Hepatocyte (in vitro differentiated cells): Measurements from ENCODE around the gene NUP50. TPM values are rescaled to one million over a fixed set of nuclear protein-coding genes. Genes with fewer than 3 reads are reported as not detected.

Source experiments
- DNase-seq: peaks from one replicate; pipeline ENCODE4 v3.0.0-alpha.2; 2016; ENCODE audit warnings: low spot score
- H2AFZ ChIP-seq: fragments of 200-600 bp; sonication (generic); 2 replicates; pipeline ENCODE4 v1.6.0; 2016; ENCODE audit warnings: antibody characterized with exemption, mild to moderate bottlenecking
- H3K27ac ChIP-seq: fragments of 200-600 bp; sonication (generic); 2 replicates; pipeline ENCODE4 v1.5.1; 2016; ENCODE audit warnings: mild to moderate bottlenecking
- H3K27me3 ChIP-seq: fragments of 200-600 bp; sonication (generic); 2 replicates; pipeline ENCODE4 v1.6.1; 2016
- H3K36me3 ChIP-seq: fragments of 200-600 bp; sonication (generic); replicated peaks from 2 replicates; pipeline ENCODE4 v1.5.1; 2016; ENCODE audit warnings: low read depth; ENCODE audit not compliant: insufficient read depth
- H3K4me1 ChIP-seq: fragments of 200-600 bp; sonication (generic); 2 replicates; pipeline ENCODE4 v1.5.1; 2016; ENCODE audit warnings: mild to moderate bottlenecking, moderate library complexity; ENCODE audit not compliant: insufficient read depth
- H3K4me2 ChIP-seq: fragments of 200-600 bp; sonication (generic); 2 replicates; pipeline ENCODE4 v1.6.0; 2016
- H3K4me3 ChIP-seq: fragments of 200-600 bp; sonication (generic); 2 replicates; pipeline ENCODE4 v1.5.1; 2016; ENCODE audit warnings: mild to moderate bottlenecking
- H3K79me2 ChIP-seq: fragments of 200-600 bp; sonication (generic); 2 replicates; pipeline ENCODE4 v1.6.0; 2017; ENCODE audit warnings: mild to moderate bottlenecking
- H3K9me2 ChIP-seq: fragments of 200-600 bp; sonication (generic); replicated peaks from 2 replicates; pipeline ENCODE4 v1.6.0; 2017; ENCODE audit warnings: mild to moderate bottlenecking; ENCODE audit not compliant: insufficient read depth
- H3K9me3 ChIP-seq: fragments of 200-600 bp; sonication (generic); 2 replicates; pipeline ENCODE4 v1.5.1; 2016; ENCODE audit warnings: low read depth, mild to moderate bottlenecking
- H4K20me1 ChIP-seq: fragments of 200-600 bp; sonication (generic); 2 replicates; pipeline ENCODE4 v1.6.0; 2016; ENCODE audit warnings: mild to moderate bottlenecking; ENCODE audit not compliant: insufficient read depth, poor library complexity, severe bottlenecking
- EZH2 ChIP-seq: fragments of 200-600 bp; sonication (generic); IDR thresholded peaks from 2 replicates; pipeline ENCODE4 v1.6.1; 2016; ENCODE audit warnings: antibody characterized with exemption, mild to moderate bottlenecking, borderline replicate concordance
- EZH2phosphoT487 ChIP-seq: fragments of 200-600 bp; sonication (generic); IDR thresholded peaks from one replicate; pipeline ENCODE4 v1.6.1; 2018; ENCODE audit warnings: antibody characterized with exemption, mild to moderate bottlenecking, low read depth, moderate library complexity; ENCODE audit not compliant: unreplicated experiment, severe bottlenecking
- WGBS: methylation state at CpG from one replicate; pipeline ENCODE4 v1.1.6; 2016; ENCODE audit warnings: low lambda C conversion rate; ENCODE audit errors: missing lambda C conversion rate; 5-methylcytosine and 5-hydroxymethylcytosine counted together
- polyA plus RNA-seq: library from polyadenylated mRNA; unstranded; fragments of >200 nt; fragmentation: Nextera tagmentation; extraction: Ambion mirVana; gene quantifications from 2 replicates; pipeline ENCODE4 v1.2.1, GENCODE V29; 2016
- total RNA-seq: library from RNA; depleted of rRNA; stranded (reverse); fragments of >200 nt; gene quantifications from 2 replicates; pipeline ENCODE4 v1.2.3, GENCODE V29; 2014
- TF ChIP-seq, protein P1 (sequence below): fragments of 200-600 bp; sonication (generic); IDR thresholded peaks from 2 replicates; pipeline ENCODE4 v1.5.1; 2016; ENCODE audit warnings: antibody characterized with exemption, mild to moderate bottlenecking; ENCODE audit not compliant: poor library complexity

The NUP50 gene
- total and polyA plus RNA-seq, 2 experiments from 2014 or later, result 16.0 to 43.8 TPM

DNA sequence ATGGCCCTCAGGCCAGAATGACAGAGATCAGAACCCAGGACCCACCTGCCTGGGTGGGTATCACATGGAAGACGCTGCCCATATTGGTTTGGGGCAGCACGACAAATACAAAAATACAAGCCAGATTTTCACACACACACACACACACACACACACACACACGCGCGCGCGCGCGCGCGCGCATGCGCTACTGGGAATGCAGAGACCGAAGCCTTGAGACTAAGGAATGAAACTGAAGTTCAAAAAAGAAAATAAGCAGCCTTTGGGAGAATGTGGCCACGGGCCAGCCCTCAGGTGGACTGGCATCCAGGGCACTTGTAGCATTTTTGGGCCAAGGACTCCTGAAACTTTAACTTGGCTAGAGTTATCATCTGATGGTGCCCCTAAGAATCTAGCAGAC lies 21.3 kb upstream of the NUP50 start:
- Histone ChIP-seq H4K20me1 (no peaks in the 10 kb centered on the region), H3K9me3 (no peaks in the 10 kb centered on the region), H3K36me3 (no peaks in the 10 kb centered on the region), H2AFZ (no peak overlapping the region), H3K79me2 (no peaks in the 10 kb centered on the region), H3K9me2 (no peaks in the 10 kb centered on the region), H3K4me1 (no peaks in the 10 kb centered on the region), H3K4me3 (no peak overlapping the region), H3K27ac (no peak overlapping the region), H3K27me3 (no peaks in the 10 kb centered on the region), H3K4me2 (no peak overlapping the region)
- DNase-seq, result no peak
- WGBS, result 66% methylated on average over 15 of the region's 15 CpGs
- TF ChIP-seq, protein P1, sequence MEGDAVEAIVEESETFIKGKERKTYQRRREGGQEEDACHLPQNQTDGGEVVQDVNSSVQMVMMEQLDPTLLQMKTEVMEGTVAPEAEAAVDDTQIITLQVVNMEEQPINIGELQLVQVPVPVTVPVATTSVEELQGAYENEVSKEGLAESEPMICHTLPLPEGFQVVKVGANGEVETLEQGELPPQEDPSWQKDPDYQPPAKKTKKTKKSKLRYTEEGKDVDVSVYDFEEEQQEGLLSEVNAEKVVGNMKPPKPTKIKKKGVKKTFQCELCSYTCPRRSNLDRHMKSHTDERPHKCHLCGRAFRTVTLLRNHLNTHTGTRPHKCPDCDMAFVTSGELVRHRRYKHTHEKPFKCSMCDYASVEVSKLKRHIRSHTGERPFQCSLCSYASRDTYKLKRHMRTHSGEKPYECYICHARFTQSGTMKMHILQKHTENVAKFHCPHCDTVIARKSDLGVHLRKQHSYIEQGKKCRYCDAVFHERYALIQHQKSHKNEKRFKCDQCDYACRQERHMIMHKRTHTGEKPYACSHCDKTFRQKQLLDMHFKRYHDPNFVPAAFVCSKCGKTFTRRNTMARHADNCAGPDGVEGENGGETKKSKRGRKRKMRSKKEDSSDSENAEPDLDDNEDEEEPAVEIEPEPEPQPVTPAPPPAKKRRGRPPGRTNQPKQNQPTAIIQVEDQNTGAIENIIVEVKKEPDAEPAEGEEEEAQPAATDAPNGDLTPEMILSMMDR, result no peak
- TF ChIP-seq EZH2, result no peak

DNA sequence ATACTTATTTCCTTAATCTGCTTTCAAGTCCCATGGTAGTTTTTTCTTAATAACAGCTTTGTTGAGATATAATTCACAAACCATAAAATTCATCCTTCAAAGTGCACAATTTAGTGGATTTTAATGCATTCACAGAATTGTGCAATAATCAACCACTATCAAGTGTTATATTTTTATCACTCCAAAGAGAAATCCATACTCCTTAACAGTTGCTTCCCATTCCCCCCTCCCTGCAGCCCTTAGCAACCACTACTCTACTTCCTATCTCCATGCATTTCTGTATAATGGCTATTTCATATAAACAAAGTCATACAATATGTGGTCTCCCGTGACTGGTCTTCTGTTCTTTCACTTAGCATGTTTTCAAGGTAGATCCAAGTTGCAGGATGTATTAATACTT lies 18.8 kb upstream of the NUP50 start:
- DNase-seq, result no peak
- 89% methylated on average over 1 of the region's 1 CpG for WGBS
- no peaks in the 10 kb centered on the region for H3K36me3 ChIP-seq
- no peaks in the 10 kb centered on the region for H3K4me1 ChIP-seq
- H3K27me3 ChIP-seq, result no peaks in the 10 kb centered on the region
- H4K20me1 ChIP-seq, result no peaks in the 10 kb centered on the region
- H3K9me2 ChIP-seq, result no peaks in the 10 kb centered on the region
- no peak overlapping the region for H3K4me3 ChIP-seq
- no peaks in the 10 kb centered on the region for H3K79me2 ChIP-seq
- TF ChIP-seq EZH2phosphoT487, result no peak
- TF ChIP-seq, protein P1, result no peak
- H3K4me2 ChIP-seq, result no peak overlapping the region
- no peak overlapping the region for H2AFZ ChIP-seq
- no peaks in the 10 kb centered on the region for H3K9me3 ChIP-seq
- H3K27ac ChIP-seq, result no peak overlapping the region

DNA sequence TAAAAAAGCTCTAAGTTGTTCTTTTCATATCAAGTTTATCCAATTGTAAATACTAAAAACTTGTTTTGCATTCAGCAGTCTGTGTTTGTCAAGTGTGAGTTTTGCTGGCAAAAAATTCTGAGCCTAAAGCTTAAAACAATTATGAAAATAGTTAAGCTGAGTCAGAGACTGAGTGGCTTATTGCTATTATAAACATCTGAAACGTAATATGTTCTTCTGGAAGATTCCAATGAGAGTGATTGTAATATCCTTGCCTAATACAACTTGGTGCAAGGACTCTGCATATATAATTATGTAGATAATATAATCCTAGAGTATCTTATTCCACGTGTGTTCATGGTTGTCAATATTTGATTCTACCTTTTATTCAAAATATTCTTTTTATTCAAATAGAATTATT lies 14.1 kb upstream of the NUP50 start:
- 80% methylated on average over 2 of the region's 2 CpGs for WGBS
- H4K20me1 ChIP-seq, result no peaks in the 10 kb centered on the region
- no peaks in the 10 kb centered on the region for H3K27me3 ChIP-seq
- no peaks in the 10 kb centered on the region for H3K9me3 ChIP-seq
- no peak overlapping the region for H2AFZ ChIP-seq
- no peak overlapping the region for H3K4me3 ChIP-seq
- H3K4me1 ChIP-seq, result peaks cover 2% of the 10 kb centered on the region
- no peaks in the 10 kb centered on the region for H3K9me2 ChIP-seq
- no peak overlapping the region for H3K4me2 ChIP-seq
- no peak for DNase-seq
- no peak overlapping the region for H3K27ac ChIP-seq
- H3K79me2 ChIP-seq, result peaks cover 9% of the 10 kb centered on the region
- H3K36me3 ChIP-seq, result no peaks in the 10 kb centered on the region
- no peak for TF ChIP-seq EZH2phosphoT487
- no peak for TF ChIP-seq EZH2
- TF ChIP-seq, protein P1, result no peak

DNA sequence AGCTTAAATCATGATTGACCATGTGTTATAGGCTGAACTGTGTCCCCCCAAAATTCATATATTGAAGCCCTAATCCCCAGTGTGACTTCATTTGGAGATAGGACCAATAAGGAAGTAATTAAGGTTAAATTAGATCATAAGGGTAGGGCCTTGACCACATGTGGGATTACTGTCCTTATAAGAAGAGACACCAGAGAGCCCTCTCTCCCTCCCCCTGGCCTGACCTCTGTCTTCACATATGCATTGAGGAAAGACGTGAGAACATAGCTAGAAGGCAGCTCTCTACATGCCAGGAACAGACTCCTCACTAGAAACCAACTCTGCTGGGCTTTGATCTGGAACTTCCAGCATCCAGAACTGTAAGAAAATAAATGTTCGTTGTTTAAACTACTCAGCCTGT lies 13.6 kb upstream of the NUP50 start:
- Histone ChIP-seq H3K36me3 (no peaks in the 10 kb centered on the region), H3K27ac (no peak overlapping the region), H3K4me2 (no peak overlapping the region), H3K9me2 (no peaks in the 10 kb centered on the region), H3K4me3 (no peak overlapping the region), H3K4me1 (peaks cover 6% of the 10 kb centered on the region), H3K27me3 (no peaks in the 10 kb centered on the region), H4K20me1 (no peaks in the 10 kb centered on the region), H3K79me2 (peaks cover 9% of the 10 kb centered on the region), H3K9me3 (no peaks in the 10 kb centered on the region), H2AFZ (no peak overlapping the region)
- TF ChIP-seq, protein P1, result no peak
- TF ChIP-seq EZH2phosphoT487, result no peak
- no peak for DNase-seq
- WGBS, result 51% methylated on average over 2 of the region's 2 CpGs
